Measurements from ENCODE around the gene WRNIP1. TPM values are rescaled to one million over a fixed set of nuclear protein-coding genes. Genes with fewer than 3 reads are reported as not detected.
A peak's percentile ranks its signal among the peaks of the same experiment; 100 is the strongest.

WRNIP1 gene
- total and polyA plus RNA-seq, 7 donors: 26.5 to 73.9 (median 48.9) TPM

DNA sequence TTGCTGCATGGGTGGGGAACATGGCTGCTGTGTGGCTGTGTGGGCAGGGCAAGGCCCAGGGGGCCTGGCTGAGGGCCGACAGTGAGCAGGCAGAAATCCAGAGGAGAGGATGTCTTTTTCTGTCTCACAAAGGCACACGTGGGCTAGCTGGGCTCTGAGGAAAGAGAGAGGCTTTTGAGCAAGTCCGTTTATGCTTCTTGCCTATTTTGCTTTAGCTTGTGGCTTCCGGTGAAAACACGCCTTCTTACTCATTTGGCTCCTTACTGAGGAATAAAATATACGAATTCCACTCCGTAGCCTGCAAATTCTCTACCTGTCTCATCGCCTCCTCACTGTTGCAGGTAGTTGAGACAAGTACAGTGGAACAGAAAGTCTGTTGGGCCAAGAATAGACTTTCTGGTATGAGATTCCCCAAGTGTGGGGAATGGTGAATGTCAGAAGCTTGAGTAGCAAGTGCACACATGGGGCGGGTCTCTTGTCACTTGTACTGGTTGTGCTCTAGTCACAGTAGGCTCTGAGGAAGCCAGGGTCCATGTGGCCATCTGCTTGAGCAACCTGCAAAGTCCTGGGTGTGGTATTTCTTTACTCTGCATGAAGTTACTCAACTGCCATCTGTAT lies 28.4 kb downstream of the WRNIP1 start:
- WGBS, 3 donors: 69 to 80% (median 70%) methylated on average over 9 of the region's 9 CpGs
- TF ChIP-seq, protein P1, sequence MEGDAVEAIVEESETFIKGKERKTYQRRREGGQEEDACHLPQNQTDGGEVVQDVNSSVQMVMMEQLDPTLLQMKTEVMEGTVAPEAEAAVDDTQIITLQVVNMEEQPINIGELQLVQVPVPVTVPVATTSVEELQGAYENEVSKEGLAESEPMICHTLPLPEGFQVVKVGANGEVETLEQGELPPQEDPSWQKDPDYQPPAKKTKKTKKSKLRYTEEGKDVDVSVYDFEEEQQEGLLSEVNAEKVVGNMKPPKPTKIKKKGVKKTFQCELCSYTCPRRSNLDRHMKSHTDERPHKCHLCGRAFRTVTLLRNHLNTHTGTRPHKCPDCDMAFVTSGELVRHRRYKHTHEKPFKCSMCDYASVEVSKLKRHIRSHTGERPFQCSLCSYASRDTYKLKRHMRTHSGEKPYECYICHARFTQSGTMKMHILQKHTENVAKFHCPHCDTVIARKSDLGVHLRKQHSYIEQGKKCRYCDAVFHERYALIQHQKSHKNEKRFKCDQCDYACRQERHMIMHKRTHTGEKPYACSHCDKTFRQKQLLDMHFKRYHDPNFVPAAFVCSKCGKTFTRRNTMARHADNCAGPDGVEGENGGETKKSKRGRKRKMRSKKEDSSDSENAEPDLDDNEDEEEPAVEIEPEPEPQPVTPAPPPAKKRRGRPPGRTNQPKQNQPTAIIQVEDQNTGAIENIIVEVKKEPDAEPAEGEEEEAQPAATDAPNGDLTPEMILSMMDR (IDR thresholded peaks at IDR 0.05): no peak

DNA sequence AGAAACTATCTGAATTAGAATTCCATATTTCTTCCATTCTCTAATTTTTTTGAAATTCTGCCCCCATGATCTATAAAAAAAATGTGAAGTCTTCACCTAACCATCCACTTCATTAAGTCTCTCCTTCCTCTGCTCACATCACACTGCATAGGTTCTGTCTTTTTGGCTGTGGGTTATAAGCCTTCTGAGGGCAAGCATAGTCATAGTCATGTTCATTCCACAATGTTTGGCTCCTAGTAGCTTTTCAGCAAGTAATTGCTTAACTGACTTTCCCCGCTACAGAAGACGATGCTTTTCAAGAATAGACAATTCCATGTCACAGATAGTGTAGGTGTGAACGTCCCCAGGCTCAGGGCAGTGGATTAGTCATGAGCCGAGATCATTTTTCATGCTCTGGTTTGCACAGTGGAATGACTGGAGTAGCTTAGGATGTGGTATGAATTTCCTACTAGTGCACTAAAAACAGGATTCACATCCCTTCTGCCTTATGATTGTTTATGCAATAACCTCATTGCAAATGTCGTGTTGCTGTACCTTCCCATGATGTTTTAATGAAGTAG lies 29.1 kb downstream of the WRNIP1 start:
- TF ChIP-seq, protein P1 (IDR thresholded peaks at IDR 0.05): no peak
- 34 to 47% (median 35%) methylated on average over 5 of the region's 5 CpGs for WGBS, 3 donors
- no peaks in the 10 kb centered on the region for H3K27me3 ChIP-seq (ENCODE audit: insufficient read depth in 3 of 3, low read length in 2 of 3)
- H3K4me1 ChIP-seq: peaks cover 24% of the 10 kb centered on the region
- intact Hi-C loops (cut with DNase I): loop anchor here (5.0 to 10.0 kb wide), 4 partner anchors 48 to 193 kb away; partner anchors contain the start of gene SERPINB1 (in 1 of the 2)
- no peak overlapping the region for H3K27ac ChIP-seq
- H3K4me3 ChIP-seq: no peak overlapping the region
- no peaks in the 10 kb centered on the region for H3K9me3 ChIP-seq
- DNase-seq (no peak), ATAC-seq (peak; percentile 20 to 72 (median 66))
- no peaks in the 10 kb centered on the region for H3K36me3 ChIP-seq (ENCODE audit: insufficient read depth in 1 of 2, low read depth in 1 of 2)

More for the DNA sequence above, 28.4 kb downstream of the WRNIP1 start:
- intact Hi-C loops (cut with DNase I): loop anchor here (2.0 to 10.0 kb wide), 5 partner anchors 47 to 194 kb away; partner anchors contain the start of gene SERPINB1 (in 2 of the 2)
- Histone ChIP-seq H3K27ac (no peak overlapping the region), H3K9me3 (no peaks in the 10 kb centered on the region), H3K27me3 (ENCODE audit: insufficient read depth in 3 of 3, low read length in 2 of 3) (no peaks in the 10 kb centered on the region), H3K4me1 (peaks cover 28% of the 10 kb centered on the region), H3K36me3 (ENCODE audit: insufficient read depth in 1 of 2, low read depth in 1 of 2) (no peaks in the 10 kb centered on the region), H3K4me3 (no peak overlapping the region)
- DNase-seq: no peak
- peak in 2 of 4 donors; percentile 37 to 51 for ATAC-seq

DNA sequence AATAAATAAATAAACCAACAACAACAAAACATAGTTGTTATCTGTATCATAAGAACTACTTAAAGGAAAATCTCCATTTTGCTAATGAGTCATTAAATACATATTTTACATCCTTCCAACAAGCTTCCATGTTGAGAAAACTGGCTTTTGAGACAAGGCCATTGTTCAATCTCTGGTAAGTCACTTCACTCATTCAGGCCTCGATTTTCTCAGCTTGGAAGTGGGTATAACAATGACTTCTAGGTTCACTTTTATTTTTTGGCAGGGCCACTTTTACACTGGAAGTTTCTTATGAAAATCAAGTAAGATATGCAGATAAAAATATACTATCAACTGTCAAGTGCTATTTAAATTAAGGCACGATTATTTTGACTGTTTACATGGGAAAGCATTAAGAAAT lies 30.0 kb downstream of the WRNIP1 start:
- H3K27ac ChIP-seq: no peak overlapping the region
- no peaks in the 10 kb centered on the region for H3K36me3 ChIP-seq (ENCODE audit: insufficient read depth in 1 of 2, low read depth in 1 of 2)
- H3K27me3 ChIP-seq (ENCODE audit: insufficient read depth in 3 of 3, low read length in 2 of 3): no peaks in the 10 kb centered on the region
- no peak overlapping the region for H3K4me3 ChIP-seq
- peaks cover 18% of the 10 kb centered on the region for H3K4me1 ChIP-seq
- 82 to 91% (median 88%) methylated on average over 2 of the region's 2 CpGs for WGBS, 3 donors
- TF ChIP-seq, protein P1 (IDR thresholded peaks at IDR 0.05): no peak
- intact Hi-C loops (cut with DNase I): loop anchor here in 1 of 2 donors (10.0 kb wide), 1 partner anchor 140 kb away; no protein-coding TSS in a partner anchor
- no peaks in the 10 kb centered on the region for H3K9me3 ChIP-seq
- no peak for DNase-seq
- ATAC-seq: no peak

DNA sequence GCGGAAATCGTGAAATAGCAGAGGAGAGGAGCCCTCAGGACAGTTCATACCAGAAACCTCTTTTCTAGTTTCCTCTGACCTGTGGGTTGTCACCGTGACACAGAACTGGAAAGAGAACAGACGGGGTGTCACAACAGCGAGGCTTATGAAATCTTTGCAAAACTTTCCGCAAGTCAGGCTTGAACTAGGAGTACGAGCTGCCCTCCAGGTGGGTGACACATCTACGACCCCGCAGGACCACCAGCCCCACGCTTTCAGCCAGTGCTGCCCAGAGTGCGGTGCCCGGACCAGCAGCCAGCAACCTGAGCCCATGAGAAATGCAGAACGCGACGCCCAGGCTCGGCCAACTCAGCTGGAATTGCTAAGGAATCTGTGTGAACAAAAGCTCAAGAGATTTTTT lies 30.8 kb downstream of the WRNIP1 start:
- peaks cover 10% of the 10 kb centered on the region for H3K4me1 ChIP-seq
- no peak overlapping the region for H3K4me3 ChIP-seq
- no peaks in the 10 kb centered on the region for H3K27me3 ChIP-seq (ENCODE audit: insufficient read depth in 3 of 3, low read length in 2 of 3)
- 67 to 87% (median 73%) methylated on average over 16 of the region's 16 CpGs for WGBS, 3 donors
- no peaks in the 10 kb centered on the region for H3K9me3 ChIP-seq
- TF ChIP-seq, protein P1 (IDR thresholded peaks at IDR 0.05): no peak
- no peak overlapping the region for H3K27ac ChIP-seq
- no peaks in the 10 kb centered on the region for H3K36me3 ChIP-seq (ENCODE audit: insufficient read depth in 1 of 2, low read depth in 1 of 2)
- intact Hi-C loops (cut with DNase I): loop anchor here in 1 of 2 donors (10.0 kb wide), 1 partner anchor 139 kb away; no protein-coding TSS in a partner anchor
- no peak for DNase-seq
- ATAC-seq: no peak
